Activated T-cell treated with anti-CD3 and anti-CD28 coated beads, Interleukin-2, amount 50 U/mL, for 48 hours (primary cell): ENCODE measurements around the gene NOTCH2NLA.
"Not testable (repeated sequence)": the region's sequence is repeated elsewhere in the genome, so short reads cannot be mapped to it uniquely, and the experiment has no call there.

Experiments used
- DNase-seq, 2 experiments: peaks; one replicate each; pipeline ENCODE4 v3.0.0-alpha.2; 2020

NOTCH2NLA gene

DNA sequence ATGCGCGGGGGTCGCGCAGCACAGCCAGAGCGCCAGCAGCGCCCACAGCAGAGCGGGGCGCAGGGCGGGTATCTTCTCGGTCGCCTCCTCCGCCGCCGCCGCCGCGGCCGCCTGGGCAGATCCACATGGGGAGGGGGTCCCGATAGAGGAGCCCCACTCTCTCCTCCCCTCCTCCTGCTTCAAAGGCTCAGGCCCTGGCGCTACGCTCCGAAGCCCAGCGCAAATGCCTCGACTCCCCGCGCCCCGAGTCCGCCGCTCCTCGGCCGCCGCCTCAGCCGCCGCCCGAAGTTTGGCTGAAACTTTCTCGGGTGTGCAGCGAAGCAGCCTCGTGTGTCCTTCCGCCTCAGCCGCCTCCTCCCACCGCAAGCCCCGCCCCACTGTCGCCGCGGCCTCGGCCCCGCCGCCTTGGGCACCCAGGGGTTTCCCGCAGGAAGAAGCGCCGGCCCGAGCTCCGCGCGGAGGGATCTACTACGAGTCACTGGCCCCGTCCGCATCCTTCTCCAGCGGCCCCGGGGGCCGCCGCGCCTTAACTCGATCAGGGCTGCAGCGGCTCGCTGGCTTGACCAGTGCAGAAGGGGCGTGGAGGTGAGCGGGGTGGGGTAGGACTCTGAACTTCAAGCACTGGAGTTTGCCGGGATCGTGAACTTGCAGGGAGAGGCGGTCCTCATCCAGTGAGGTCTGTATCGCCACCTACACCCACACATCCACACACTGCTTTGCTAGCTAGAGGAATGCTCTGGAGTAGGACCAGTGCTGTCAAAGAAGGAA lies at the start of gene NOTCH2NLA:
Gene NOTCH2NLA, minus strand, starts transcription at position 312 of the 768 bp plus-strand sequence. CDS start 39,684 bp downstream, outside the sequence.
- peak; percentile 74 to 75 for DNase-seq

- DNase-seq = not testable (repeated sequence)
Measured at GRCh38 chr1:146278346-146278745, 49.5 kb upstream of the NOTCH2NLA start.

- DNase-seq = not testable (repeated sequence)
Measured at GRCh38 chr1:146277087-146277486, 48.3 kb upstream of the NOTCH2NLA start.

GRCh38 chr1:146274083-146274482 lies 45.3 kb upstream of the NOTCH2NLA start:
- not testable (repeated sequence) for DNase-seq

DNA sequence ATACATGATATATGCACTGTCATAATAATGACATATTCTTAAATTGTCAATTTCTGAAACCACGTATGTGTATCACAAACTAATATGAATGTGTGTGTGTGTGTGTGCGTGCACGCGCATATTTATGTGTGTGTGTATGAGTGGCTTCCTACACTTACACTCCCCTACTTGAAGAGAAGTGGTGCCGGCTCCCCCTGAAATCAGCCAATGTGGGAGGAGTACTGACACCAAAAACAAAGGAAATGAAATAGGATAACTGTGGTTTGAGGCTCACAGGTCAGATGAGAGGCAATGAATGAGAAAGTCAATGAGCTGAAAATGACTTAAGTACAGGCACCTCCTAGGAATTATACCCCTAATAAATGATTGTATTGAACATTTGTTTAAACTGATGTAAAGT lies 44.4 kb upstream of the NOTCH2NLA start:
- not testable (repeated sequence) for DNase-seq

- not testable (repeated sequence) for DNase-seq
Measured at GRCh38 chr1:146272734-146273133, 43.9 kb upstream of the NOTCH2NLA start.

- not testable (repeated sequence) for DNase-seq
Measured at GRCh38 chr1:146271977-146272376, 43.2 kb upstream of the NOTCH2NLA start.

GRCh38 chr1:146270129-146270528 lies 41.3 kb upstream of the NOTCH2NLA start:
- not testable (repeated sequence) for DNase-seq

- not testable (repeated sequence) for DNase-seq
Measured at GRCh38 chr1:146266179-146266748, 37.4 kb upstream of the NOTCH2NLA start.

- not testable (repeated sequence) for DNase-seq
Measured at GRCh38 chr1:146264761-146265160, 35.9 kb upstream of the NOTCH2NLA start.

GRCh38 chr1:146260006-146260730 lies 31.3 kb upstream of the NOTCH2NLA start:
- DNase-seq = not testable (repeated sequence)

DNA sequence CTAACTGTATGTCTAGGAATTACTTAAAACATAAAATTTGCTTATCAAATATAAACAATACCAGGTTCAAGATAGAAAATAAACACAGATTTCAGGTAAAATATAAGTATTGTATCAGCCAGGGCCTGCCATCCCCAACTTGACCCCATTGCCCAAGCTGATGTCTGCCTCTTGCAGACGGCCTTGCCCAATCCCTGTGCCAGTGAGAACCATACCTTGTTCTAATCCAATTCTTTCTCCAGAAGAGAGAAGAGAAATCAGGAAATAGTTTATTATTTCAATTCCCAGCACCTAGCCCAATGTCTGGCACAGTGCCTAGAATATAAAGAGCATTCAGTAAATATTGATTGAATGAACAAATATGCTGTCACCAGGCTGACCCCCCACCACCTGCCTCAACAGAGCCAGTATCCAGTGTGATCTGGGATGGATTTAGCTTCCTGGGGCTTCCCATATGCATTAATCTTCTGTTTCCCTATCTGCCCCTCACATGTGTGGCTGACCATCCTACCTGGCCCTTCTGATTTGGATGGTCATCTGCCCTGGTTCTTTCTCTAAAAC lies 29.3 kb upstream of the NOTCH2NLA start:
- not testable (repeated sequence) for DNase-seq

- not testable (repeated sequence) for DNase-seq
Measured at GRCh38 chr1:146254569-146255197, 25.9 kb upstream of the NOTCH2NLA start.

DNA sequence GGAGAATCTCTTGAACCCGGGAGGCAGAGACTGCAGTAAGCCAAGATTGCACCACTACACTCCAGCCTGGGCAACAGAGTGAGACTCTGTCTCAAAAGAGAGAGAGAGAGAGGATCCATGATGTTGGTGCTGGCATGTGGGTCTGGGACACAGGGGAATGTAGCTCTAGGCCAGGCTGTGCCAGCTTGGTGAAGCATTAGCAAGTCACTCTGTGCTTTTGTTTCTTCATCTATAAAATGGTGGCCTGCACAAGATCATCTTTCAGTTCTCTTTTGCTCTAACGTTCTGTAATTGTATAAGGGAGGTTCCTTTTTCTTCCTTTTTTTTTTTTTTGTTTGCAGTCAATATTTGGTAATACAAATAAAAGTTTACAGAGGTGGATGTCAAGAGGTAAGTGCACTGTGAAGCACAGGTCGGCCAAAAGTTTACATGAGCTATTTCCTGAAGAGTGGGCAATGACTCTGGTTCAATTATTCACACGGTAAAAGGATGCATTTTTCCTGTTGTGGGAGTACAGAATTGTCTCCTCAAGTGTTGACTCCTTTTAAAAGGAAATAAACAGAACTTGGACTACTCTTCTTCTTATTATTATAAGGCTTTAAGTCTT lies 24.5 kb upstream of the NOTCH2NLA start:
- DNase-seq = not testable (repeated sequence)

- not testable (repeated sequence) for DNase-seq
Measured at GRCh38 chr1:146251523-146251922, 22.7 kb upstream of the NOTCH2NLA start.

DNA sequence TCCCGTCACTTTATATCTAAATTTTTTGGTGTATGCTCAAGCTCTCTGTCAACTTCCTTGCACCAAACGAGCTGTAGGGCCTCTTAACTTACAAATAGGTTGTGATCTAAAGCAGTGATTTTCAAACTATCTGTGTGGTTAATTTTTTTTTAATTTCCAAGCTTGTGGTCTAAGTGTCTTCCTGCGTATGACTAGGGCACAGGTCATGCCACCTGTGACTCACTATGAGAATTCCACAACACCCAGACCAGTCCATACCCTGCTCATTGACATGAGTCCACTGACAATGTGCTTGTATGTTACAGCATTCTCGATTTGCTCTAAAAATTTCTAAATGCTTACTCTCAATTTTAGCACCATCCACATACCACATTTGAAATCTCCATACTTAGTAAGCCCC lies 19.8 kb upstream of the NOTCH2NLA start:
- DNase-seq = not testable (repeated sequence)

DNA sequence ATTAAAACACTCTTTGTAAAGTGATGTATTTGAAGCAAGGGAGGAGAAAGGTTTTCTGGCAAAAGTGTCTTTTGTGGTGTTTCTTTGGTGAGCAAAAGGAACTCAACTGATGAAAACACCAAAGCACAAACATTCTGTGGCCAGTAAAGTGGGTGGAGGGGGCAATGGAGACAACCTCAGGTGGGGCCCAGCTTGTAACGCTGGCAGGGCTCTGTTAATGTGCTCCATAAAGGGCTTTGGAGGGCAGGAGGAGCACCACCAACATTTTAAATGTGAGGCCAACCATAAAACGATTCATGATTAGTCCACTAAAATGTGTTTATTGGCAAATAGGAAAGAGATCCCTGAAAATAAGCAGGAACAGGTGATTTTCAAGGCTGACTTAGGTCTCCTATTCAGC lies 7.8 kb upstream of the NOTCH2NLA start:
- not testable (repeated sequence) for DNase-seq

DNA sequence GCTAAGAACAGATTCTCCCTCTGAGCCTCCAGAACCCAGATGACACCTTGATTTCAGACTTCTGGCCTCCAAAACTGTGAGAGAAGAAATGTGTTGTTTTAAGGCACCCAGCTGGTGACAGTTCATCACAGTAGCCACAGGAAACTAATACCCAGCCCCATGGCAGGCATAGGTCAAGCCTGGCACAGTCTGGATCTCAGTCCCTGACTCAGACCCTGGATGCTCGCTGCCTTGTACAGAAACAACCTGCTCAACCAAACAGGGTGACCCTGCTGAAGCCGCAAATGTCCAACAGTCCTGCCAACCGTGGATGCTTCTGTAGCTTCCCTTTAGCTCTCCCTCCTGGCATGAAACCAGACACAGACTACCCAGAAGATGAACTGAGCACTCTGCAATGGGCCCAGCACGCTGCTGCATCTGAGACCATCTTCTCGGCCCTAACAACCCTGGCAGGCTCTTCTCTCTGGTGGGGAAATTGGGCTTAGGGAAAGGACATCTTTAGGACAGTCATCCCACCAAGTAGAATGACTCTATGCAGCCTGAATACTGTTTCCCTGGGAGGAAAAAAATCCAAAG lies 7.3 kb upstream of the NOTCH2NLA start:
- DNase-seq = not testable (repeated sequence)

- DNase-seq = peak; percentile 55 to 60
Measured at GRCh38 chr1:146228144-146228682, 608 bp downstream of the NOTCH2NLA start.

- not testable (repeated sequence) for DNase-seq
Measured at GRCh38 chr1:146174531-146174930, 54.3 kb downstream of the NOTCH2NLA start.

- DNase-seq = not testable (repeated sequence)
Measured at GRCh38 chr1:146167740-146168139, 61.1 kb downstream of the NOTCH2NLA start.
